PC-3 (cell line): ENCODE data around the gene UBE2Q1.

Experiments
- EZH2 ChIP-seq: fragments of 300-600 bp; sonication (generic); IDR thresholded peaks from one replicate; pipeline ENCODE4 v1.6.1; 2017; ENCODE audit warnings: antibody characterized with exemption, mild to moderate bottlenecking, low read length; ENCODE audit not compliant: unreplicated experiment
- EZH2phosphoT487 ChIP-seq: fragments of 300-600 bp; sonication (generic); IDR thresholded peaks from 2 replicates; pipeline ENCODE4 v1.6.1; 2018; ENCODE audit warnings: mild to moderate bottlenecking, antibody characterized with exemption, low read length, borderline replicate concordance
- TF ChIP-seq, protein P1 (sequence below): fragments of 300-600 bp; sonication (generic); conservative IDR thresholded peaks from 2 replicates; pipeline ENCODE4 v1.5.1; 2017; ENCODE audit warnings: antibody characterized with exemption, low read depth, mild to moderate bottlenecking, low read length

DNA sequence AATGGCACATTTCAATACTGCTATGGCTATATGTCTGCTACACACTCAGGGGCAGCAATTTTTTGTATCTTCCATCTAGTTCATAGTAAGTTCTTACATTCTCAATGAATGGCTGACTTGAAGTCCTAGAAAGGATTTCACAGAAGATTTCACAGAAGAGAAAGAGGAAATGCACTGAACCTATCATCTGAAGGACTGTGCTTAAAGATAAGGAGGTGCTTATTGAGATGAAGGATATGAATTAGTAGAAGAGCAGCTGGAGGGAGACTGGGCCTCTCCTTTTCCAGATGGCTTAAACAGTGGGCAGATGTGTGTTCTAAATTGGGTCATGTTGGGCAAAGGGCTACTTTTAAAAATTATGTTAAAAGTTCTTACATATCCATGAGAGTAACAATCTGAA lies 34.9 kb upstream of the UBE2Q1 start:
- TF ChIP-seq, protein P1, sequence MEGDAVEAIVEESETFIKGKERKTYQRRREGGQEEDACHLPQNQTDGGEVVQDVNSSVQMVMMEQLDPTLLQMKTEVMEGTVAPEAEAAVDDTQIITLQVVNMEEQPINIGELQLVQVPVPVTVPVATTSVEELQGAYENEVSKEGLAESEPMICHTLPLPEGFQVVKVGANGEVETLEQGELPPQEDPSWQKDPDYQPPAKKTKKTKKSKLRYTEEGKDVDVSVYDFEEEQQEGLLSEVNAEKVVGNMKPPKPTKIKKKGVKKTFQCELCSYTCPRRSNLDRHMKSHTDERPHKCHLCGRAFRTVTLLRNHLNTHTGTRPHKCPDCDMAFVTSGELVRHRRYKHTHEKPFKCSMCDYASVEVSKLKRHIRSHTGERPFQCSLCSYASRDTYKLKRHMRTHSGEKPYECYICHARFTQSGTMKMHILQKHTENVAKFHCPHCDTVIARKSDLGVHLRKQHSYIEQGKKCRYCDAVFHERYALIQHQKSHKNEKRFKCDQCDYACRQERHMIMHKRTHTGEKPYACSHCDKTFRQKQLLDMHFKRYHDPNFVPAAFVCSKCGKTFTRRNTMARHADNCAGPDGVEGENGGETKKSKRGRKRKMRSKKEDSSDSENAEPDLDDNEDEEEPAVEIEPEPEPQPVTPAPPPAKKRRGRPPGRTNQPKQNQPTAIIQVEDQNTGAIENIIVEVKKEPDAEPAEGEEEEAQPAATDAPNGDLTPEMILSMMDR: no peak
- TF ChIP-seq EZH2phosphoT487 (no peak), EZH2 (no peak)
